Activated T-helper 9 cell treated with anti-CD3 and anti-CD28 coated beads, Interleukin-2, amount 50 U/mL, for 16 hours (primary cell): ENCODE results near the gene ZNF727.
"Not testable (repeated sequence)": the region's sequence is repeated elsewhere in the genome, so short reads cannot be mapped to it uniquely, and the experiment has no call there.

Experiments used
- DNase-seq: peaks from one replicate; pipeline ENCODE4 v3.0.0-alpha.2; 2020; ENCODE audit warnings: low read depth

The ZNF727 gene

GRCh38 chr7:64045301-64046040 lies at the start of gene ZNF727:
TSS of gene ZNF727 (plus strand) at chr7:64045434. CDS start at chr7:64045622, 188 bp downstream.
- no peak for DNase-seq

GRCh38 chr7:63998549-63998948 lies 46.7 kb upstream of the ZNF727 start, which contains the start of gene ZNF722:
TSS of gene ZNF722 (plus strand) at chr7:63998849. CDS start at chr7:63998962, 113 bp downstream.
- DNase-seq, result no peak

- DNase-seq, result not testable (repeated sequence)
Observed at GRCh38 chr7:64015496-64015895, 29.7 kb upstream of the ZNF727 start.

- DNase-seq, result no peak
Observed at GRCh38 chr7:64035388-64035787, 9.8 kb upstream of the ZNF727 start.

GRCh38 chr7:64037095-64037494 lies 8.1 kb upstream of the ZNF727 start:
- no peak for DNase-seq

GRCh38 chr7:64046041-64046389 lies 781 bp downstream of the ZNF727 start:
- DNase-seq, result no peak

GRCh38 chr7:64077837-64078698 lies 32.8 kb downstream of the ZNF727 start:
- not testable (repeated sequence) for DNase-seq

- no peak for DNase-seq
Observed at GRCh38 chr7:64078699-64078994, 33.4 kb downstream of the ZNF727 start.

- DNase-seq, result no peak
Observed at GRCh38 chr7:64087501-64087900, 42.3 kb downstream of the ZNF727 start.

GRCh38 chr7:64088863-64089262 lies 43.6 kb downstream of the ZNF727 start:
- not testable (repeated sequence) for DNase-seq
